ENCODE measurements around the gene NSD2. TPM values are rescaled to one million over a fixed set of nuclear protein-coding genes. Genes with fewer than 3 reads are reported as not detected.

NSD2 gene
- total RNA-seq, 1 donor from 2014 or later = 203 TPM

DNA sequence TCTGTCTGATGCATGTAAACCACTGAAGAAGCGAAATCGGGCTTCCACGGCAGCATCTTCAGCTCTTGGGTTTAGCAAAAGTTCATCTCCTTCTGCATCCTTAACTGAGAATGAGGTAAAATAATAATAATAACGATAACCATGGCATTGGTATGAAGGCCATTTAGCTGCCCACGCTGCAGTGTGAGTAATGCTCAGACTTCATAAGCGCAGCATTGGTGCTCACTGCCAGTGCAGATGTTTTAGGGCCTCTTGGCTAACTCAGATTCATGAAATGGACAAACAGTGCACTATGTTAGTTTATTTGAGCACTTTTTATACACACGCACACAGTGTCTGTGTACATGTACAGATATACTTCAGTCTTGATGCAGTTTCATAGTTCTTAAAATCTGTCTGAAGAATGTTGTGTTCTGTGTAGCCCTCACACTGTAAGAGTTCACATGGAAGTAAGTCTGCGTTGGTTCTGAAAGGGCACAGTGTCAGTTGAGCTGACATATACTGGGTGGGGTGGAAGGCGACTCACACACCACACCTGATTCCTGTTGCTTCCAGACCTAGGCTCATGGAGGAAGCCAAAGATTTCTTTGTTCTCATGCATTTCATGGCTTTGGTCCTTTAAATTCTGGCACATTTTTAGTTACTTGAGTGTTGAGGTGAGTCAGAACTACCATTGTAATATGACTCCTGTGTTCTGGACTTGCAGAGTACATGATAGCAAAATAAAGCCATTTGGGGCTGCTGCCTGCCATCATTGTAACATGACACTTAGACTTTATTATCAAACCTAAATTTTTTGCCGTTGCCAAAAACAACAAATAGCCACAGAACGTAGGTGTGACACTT is 68.7 kb downstream of the NSD2 start:
- intact Hi-C loops (cut with micrococcal nuclease) = no loop called here

DNA sequence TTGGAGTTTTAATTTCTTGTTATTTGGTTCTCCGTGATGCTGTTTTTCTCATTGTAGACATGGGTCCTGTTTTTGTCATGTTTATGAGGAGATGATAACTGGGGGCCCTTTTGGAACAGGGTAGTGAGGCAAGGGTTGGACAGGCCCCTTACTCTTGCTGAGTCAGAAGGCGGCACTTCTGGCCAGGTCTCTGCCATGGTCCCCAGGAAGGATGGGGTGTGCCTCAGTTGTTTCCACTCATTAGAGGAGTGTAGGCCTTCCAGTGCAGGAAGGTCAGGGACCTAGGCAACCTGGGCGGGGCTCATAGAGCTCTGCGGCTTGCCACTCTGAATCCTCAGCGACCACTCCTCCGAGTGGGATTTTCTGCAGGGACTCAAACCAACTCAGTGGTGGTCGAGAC is 69.4 kb downstream of the NSD2 start:
- intact Hi-C loops (cut with micrococcal nuclease) = no loop called here

DNA sequence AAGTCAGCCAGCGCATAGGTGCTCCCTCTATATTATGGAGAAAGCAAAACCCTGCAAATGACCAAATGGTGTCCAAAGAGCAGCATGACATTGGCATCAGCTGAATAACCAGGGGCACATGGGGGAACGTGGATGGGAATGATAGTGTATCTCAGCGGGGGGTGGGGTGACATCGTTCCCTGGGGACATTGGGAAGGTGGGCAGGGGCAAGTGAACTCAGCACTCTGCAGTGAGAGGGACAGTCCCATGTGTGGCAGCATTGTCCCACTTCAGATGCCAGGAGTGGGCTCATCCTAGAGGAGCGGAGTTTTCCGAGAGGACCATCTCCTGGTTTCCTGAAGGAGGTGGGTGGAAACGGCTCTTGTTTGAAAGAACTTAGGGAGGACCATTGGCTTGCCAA is 72.7 kb downstream of the NSD2 start:
- intact Hi-C loops (cut with micrococcal nuclease) = no loop called here

- intact Hi-C loops (cut with micrococcal nuclease) = no loop called here
Observed at GRCh38 chr4:1945124-1945895, 74.1 kb downstream of the NSD2 start.

- intact Hi-C loops (cut with micrococcal nuclease) = no loop called here
Observed at GRCh38 chr4:1945912-1946311, 74.7 kb downstream of the NSD2 start.

DNA sequence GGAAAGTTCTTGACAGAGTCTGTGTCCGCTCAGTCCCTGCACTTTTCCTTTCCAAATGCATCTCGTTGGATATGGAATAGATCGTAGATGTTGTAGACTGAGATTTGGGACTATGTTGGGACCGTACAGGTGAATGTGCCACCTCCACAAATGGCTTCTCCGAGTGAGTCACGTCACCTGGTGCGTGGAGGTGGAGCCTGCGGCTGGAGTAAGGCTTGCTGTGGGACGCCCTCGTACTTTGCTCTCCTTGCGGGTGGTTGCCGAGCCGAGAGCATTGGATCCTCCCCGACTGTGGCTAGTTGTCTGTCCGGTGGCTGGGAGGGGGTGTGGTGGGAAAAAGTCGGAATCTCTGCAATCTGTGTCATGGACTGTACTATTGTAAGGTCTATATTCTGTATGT is 77.0 kb downstream of the NSD2 start:
- intact Hi-C loops (cut with micrococcal nuclease) = no loop called here

- intact Hi-C loops (cut with micrococcal nuclease) = no loop called here
Observed at GRCh38 chr4:1948892-1949436, 77.8 kb downstream of the NSD2 start.

- intact Hi-C loops (cut with micrococcal nuclease) = no loop called here
Observed at GRCh38 chr4:1950369-1950768, 79.2 kb downstream of the NSD2 start.

DNA sequence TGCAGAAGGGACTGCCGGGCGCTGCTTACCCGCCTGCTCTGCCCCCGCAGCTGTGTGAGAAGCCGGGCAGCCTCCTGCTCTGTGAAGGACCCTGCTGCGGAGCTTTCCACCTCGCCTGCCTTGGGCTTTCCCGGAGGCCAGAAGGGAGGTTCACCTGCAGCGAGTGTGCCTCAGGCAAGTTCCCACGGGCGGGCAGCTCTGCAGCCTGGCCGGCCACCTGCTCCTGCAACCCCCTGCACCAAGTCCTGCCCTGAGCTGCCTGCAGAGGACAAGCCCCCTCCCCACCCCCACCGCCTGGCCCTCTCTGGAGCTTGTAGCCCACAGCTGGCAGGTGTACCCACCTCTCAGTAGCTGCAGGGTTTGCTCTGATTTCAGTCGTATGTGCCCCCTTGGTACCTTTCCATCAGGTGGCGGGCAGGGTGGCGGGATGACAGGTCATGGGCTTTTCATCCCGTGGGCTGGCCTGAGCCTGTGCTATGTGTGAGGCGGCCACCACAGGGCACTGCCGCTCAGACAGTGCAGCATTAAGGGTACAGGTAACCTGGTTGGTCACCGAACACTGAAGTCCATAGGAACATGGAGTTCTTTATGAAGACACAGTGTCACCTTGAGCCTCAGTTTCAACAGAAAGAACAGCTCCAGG is 81.0 kb downstream of the NSD2 start:
- intact Hi-C loops (cut with micrococcal nuclease) = no loop called here

DNA sequence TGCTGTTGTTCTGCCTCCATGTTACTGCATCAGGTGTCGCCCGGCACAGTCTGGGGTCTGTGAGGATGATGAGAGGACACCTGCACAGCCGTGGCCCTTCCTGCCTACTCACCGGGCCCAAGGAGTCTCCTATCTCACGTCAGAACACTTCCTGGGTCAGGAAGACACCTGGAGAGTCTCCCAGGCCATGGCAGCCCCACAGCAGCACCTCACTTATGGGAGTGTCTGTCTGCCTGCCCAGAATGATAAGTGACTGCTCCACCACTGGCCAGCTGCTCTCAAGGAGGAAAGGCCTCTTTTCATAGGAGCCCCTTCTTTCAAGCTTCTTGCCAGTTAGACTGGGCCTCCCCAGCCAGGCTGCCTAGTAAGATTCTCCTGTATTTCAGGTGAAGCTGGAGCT is 81.5 kb downstream of the NSD2 start:
- intact Hi-C loops (cut with micrococcal nuclease) = no loop called here

GRCh38 chr4:1953335-1953734 is 82.1 kb downstream of the NSD2 start:
- intact Hi-C loops (cut with micrococcal nuclease) = no loop called here

DNA sequence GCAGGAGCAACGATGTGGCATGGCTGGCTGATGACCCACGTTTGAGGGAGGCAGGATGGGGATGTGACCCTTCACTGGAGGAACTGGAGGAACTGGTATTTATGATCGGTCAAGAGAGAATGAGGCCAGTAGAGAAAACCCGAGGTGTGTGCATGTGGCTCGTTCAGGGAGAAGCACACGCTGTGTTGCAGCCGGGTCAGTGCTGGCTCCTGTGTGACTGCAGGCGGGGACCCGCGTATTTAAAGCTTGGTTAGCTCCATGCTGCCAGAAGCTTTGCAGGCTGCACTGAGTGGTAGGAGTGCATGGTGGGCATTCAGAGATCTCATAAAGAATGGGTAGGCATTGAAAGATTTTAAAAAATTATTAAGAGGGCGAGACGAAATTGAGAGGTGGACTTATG is 85.4 kb downstream of the NSD2 start:
- intact Hi-C loops (cut with micrococcal nuclease) = no loop called here

DNA sequence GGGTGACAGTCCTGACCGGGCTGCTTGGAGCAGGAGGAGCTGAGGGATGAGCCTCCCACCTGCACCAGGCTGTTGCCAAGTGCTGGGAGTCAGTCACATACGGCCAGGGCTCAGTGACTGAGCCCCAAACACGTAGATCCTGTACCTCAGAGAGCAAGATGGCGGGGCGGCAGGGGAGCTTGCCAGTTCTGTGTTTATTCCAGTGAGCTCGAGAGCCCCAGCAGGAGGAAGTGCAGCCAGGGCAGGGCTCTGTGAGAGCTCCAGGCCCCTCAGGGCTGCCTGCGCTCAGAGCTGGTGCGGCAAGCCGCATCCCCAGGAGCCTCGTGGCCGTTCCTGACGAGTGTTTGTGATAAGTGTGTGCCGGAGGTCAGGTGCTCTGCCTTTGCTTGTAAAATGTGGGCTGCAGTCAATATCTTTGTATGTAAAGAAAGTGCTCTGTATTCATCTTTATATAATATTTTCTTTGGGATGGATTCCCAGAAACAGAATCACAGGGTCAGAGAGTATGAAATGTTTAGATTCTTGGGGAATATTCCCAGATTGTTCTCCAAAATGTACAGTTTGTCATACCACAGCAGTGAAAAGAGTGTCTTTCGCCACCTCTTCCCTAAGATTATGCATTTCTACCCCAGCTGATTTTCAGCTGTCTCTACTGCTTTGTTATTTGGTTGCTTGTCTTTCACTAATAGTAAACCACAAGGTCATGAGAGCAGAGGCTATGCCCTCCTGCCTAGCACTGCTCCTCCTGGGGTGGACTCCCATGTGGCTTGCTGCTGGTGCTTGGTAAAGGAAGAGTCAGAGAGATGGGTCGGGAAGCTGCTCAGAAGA is 87.3 kb downstream of the NSD2 start:
- intact Hi-C loops (cut with micrococcal nuclease) = no loop called here

- intact Hi-C loops (cut with micrococcal nuclease) = no loop called here
Observed at GRCh38 chr4:1959104-1959384, 87.9 kb downstream of the NSD2 start.

- intact Hi-C loops (cut with micrococcal nuclease) = no loop called here
Observed at GRCh38 chr4:1960170-1960825, 89.1 kb downstream of the NSD2 start.

DNA sequence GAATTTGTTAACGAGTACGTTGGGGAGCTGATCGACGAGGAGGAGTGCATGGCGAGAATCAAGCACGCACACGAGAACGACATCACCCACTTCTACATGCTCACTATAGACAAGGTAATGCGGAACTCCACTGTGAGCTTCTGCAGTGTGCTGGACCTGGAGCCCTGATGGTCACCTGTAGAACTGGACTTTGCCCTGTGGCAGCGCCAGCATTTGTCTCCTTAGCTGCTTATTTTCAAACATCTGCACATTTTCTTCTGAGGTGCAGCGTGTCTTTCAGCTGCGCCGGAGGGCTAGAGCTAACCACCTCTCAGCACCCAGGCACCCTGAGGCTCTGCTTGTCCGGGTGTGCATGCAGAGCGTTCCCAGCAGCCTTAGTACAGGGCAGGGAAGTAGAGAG is 89.8 kb downstream of the NSD2 start:
- intact Hi-C loops (cut with micrococcal nuclease) = no loop called here

DNA sequence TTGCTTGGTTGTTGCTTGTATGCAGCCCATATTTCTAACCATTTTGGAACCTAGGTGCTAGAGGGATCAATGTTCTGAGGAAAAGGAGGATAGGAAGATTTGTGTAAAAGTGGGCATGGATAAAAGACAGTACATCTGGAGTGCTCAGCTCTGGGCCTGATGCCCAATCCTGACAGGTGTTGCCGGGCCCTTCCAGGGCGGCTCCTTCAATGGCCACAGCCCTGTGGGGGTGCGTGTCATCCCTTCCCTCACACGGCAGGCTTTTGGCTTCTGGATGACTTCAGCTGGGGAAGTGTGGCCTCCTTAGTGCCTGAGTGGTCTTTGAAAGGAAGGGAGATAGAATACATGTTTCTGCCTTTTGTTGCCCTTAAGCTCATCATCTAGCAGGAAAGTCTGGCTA is 90.4 kb downstream of the NSD2 start:
- intact Hi-C loops (cut with micrococcal nuclease) = no loop called here

DNA sequence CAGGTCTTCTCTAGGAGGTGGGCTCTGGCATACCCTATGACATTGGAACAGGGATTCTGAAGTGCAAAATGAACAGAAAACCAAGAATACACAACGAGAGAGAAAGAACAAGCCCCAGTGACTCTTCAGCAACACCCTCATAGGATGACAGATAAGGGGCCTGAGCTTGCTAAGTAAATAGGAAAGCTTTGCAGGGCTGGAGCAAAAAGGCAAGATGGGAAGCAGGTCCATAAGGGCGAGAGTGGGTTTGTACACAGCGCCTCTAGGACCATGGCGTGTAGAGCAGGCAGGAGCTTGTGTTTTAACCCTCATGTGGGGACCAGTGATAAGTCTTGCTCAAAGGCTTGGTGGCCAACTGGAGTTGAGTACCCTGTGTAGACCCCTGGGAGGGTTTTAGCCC is 91.8 kb downstream of the NSD2 start:
- intact Hi-C loops (cut with micrococcal nuclease) = no loop called here

DNA sequence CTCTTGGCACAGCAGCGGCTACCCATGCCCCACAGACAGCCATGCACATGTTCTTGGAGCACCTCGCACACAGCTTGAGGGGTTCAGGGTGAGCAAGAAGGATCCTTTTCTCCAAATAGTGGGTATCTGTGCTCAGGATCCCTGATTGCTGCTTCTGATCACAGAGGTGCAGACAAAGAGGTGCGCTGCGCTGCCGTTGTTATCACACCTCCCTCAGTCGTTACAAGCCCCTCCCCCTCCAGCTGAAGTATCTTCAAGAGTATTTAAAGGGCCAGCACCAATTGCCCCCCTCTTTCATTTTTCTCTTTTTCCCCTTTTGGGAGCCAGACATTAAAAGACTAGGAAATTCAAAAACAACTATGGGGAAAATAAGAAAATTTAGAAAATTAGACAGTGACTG is 93.2 kb downstream of the NSD2 start:
- intact Hi-C loops (cut with micrococcal nuclease) = no loop called here

- intact Hi-C loops (cut with micrococcal nuclease) = no loop called here
Observed at GRCh38 chr4:1964971-1965370, 93.8 kb downstream of the NSD2 start.
